NCI-H2196 treated with DMSO at 0.1 percent for 48 hours (cell line): ENCODE data around the gene HEATR1.
"Not testable (repeated sequence)": the region's sequence is repeated elsewhere in the genome, so short reads cannot be mapped to it uniquely, and the experiment has no call there.

Source experiments
- DNase-seq: peaks from one replicate; lab custom pipeline; 2025; ENCODE audit not compliant: unreplicated experiment; lab: John Stamatoyannopoulos, UW

The HEATR1 gene

DNA sequence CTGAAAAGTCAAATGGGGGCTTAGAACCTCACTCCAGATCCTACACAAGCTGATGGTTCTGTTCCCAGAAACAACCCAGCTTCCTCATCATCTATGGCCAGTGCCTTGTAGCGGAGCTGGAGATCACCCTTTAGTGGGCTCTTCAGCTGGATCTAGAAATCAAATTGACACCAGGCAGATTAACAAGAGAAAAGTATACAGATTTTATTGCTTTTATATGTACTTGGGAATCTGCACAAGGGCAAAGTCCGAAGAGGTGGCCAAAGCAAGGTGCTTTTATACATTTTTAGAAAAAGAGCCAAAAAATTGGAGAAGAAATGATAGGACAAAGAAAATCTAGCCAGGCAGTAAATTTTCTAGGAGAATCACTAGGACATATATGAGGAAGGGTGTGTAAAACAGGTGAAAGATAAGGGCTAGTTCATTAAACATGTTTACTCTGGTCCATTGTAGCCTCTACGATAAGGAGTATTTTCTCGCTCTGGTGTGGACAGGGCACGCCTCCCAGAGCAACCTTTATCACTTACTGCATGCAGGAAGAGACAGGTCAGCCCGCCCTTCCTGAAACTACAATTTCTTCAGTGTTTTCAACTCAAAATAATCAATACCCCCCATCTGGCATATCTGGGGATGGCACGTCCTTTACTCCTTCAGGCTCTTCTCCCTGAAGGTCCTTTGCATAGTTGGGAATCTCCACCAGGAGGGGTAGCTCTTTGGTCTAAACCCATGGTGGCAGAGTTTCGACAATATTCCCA is 94.5 kb downstream of the HEATR1 start:
- DNase-seq = no peak

DNA sequence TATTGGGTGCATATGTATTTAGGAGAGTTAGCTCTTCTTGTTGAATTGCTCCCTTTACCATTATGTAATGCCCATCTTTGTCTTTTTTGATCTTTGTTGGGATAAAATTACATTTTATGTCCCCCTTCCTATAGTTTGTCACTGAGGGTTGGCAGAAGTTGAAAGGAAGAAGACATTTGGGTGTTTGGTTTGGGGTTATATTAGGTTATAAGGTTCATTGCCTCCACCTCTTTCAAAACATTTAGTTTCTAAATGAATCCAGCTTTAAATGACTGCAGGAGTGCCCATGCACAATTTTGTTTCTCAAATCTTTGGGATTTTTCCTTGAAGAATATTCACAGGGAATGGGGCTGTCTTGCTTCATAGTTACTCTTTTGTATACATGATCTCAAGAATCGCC is 95.1 kb downstream of the HEATR1 start:
- DNase-seq = no peak

DNA sequence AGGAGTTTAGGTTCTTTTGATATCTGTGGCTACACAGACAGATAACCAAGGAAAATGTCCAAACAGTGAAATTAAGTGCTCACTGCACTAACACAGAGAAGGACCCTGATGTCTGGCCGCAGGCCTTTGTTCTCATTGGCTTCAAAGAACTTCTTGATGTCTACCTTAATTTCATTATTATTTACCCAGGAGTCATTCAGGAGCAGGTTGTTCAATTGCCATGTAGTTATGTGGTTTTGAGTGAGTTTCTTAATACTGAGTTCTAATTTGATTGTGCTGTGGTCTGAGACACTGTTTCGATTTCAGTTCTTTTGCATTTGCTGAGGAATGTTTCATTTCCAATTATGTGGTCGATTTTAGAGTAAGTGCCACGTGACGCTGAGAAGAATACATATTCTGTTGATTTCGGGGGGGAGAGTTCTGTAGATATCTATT is 95.7 kb downstream of the HEATR1 start:
- no peak for DNase-seq

DNA sequence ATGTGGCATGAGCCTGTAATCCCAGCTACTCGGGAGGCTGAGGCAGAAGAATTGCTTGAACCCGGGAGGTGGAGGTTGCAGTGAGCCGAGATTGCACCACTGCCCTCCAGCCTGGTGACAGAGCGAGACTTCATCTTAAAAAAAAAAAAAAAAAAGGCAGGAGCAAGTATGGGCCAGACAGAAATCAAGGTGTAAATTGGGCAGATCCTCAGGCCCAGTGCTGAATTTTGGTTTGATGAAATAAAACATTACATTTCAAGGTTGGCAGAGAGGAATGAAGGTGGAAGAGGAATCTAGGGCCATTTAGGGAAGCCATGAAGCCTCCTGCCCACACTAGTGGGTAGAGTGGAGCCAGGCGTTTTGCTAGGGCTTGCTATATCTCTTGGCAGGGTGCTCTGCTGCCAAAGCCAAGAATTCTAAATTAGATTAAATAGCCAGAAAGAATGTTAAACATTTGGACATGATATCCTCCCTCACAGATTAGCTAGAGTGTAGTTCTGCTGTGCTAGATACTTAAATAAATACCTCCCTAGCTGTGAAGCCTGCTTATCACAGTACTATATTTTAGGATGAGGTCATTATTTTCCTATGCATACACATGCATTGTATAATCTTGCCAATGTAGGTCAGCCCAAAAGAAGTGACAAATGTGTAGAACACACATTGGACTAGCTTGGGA is 97.2 kb downstream of the HEATR1 start:
- DNase-seq = no peak

DNA sequence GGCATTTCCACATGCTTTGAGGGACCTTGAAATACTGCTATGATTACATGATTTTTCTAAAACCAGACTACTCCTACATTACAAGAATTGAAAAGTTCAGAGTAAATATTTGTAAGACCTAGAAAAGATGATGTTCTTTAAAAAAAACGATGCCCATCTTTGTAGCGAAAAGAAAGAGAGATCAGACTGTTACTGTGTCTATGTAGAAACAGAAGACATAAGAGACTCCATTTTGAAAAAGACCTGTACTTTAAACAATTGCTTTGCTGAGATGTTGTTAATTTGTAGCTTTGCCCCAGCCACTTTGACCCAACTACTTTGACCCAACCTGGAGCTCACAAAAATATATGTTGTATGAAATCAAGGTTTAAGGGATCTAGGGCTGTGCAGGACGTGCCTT is 100.0 kb downstream of the HEATR1 start:
- not testable (repeated sequence) for DNase-seq

DNA sequence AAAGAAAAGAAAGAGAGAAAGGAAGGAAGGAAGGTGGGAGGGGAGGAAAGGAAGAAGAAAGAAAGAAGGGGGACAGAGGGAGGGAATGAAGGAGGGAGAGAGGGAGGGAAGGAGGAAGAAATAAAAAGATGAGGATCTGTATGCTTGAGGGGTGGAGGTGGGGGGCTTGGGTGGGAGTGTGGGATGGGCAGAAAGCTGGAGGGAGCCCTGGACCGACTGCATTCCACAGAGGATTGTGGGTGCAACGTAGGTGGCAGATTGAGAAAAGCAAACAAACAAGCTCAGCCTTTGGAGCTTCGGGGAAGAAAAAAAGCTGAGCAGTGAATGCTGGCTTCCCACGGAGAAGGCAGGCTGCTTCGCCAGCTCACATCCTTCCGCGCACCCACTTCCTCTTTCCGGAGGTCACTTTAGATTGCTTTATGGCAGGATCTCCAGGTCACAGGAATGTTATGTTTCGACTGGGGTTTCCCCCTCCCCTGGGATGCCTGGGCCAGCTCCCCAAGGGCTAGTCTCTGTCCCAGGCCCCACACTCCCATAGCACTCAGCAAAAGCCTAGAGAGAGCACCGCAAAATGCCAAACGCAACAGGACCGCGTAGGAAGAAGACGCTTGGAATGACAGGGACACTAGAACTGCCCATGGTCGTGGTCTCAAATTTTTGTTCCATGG is 101.2 kb downstream of the HEATR1 start:
- no peak for DNase-seq

DNA sequence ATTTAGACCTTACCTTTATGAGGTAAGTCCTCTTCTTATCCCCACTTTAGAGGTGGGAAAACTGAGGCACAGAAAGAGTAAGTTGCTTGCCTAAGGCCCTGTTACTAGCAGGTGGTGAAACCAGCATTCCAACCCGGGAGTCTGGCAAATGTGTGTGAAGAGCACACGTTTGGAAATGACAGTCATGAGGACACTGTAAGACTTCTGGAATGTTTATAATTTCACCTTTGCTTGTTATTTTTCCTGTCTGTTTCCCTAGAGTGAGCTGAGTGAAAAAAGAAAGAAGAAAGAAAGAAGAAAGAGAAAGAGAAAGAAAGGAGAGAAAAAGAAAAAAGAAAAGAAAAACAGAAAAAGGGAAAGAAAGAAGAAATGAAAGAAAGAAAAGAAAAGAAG is 101.7 kb downstream of the HEATR1 start:
- no peak for DNase-seq

DNA sequence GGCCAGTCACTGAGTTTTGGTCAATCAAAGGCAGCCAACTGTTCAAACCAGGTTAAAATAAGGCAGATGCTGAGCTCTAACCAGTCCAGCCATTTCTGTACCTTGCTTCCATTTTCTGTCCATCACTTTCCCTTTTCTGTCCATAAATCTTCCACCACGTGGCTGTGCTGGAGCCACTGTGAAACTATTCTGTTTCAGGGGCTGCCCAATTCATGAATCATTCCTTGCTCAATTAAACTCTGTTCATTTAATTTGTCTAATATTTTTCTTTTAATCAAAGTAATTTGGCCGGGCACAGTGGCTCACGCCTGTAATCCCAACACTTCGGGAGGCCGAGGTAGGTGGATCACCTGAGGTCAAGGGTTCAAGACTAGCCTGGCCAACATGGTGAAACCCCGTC is 103.2 kb downstream of the HEATR1 start:
- DNase-seq = no peak
